GM12878 (cell line): Measurements from ENCODE around the gene HDAC9. TPM values are rescaled to one million over a fixed set of nuclear protein-coding genes. Genes with fewer than 3 reads are reported as not detected.

Experiments
- ATAC-seq: fragments of 200-7000 bp; cut with Tn5 transposase; 3 replicates; pipeline ENCODE4 v1.9.1; 2020; ENCODE audit warnings: mild to moderate bottlenecking, moderate library complexity
- BruUV-seq: library from RNA; stranded (reverse); fragments of 400-500 nt; replicated peaks from 2 replicates; lab custom pipeline; 2021; lab: Mats Ljungman, UMichigan
- CTCF ChIA-PET: fragments of 300-600 bp; sonication (Branson Sonifier 250); formaldehyde crosslinking; extraction: SDS; loops from one replicate; lab custom pipeline; 2021; ENCODE audit warnings: inconsistent platforms; lab: Yijun Ruan, JAX
- POLR2A ChIA-PET: fragments of 350-600 bp; formaldehyde crosslinking; extraction: SDS; loops from one replicate; lab custom pipeline; 2021; ENCODE audit warnings: inconsistent platforms; lab: Charles Lee
- RAD21 ChIA-PET: fragments of 300-600 bp; sonication (Branson Sonifier 250); formaldehyde crosslinking; loops from one replicate; lab custom pipeline; 2023; ENCODE audit warnings: antibody characterized with exemption; ENCODE audit not compliant: unreplicated experiment; lab: Charles Lee
- SMC1A ChIA-PET: fragments of 300-600 bp; sonication (Branson Sonifier 250); formaldehyde crosslinking; loops from one replicate; lab custom pipeline; 2023; ENCODE audit not compliant: unreplicated experiment, uncharacterized antibody; lab: Charles Lee
- DNase-seq: peaks from one replicate; pipeline ENCODE4 v3.0.0-alpha.2; 2011; ENCODE audit warnings: low read depth, low spot score
- FAIRE-seq: peaks from 3 replicates; lab custom pipeline; 2011; peaks lifted over from hg19 to GRCh38; lab: Jason Lieb, UNC
- H2AFZ ChIP-seq: 2 replicates; pipeline ENCODE4 v1.6.0; 2011; ENCODE audit warnings: low read depth, low read length, control low read depth; ENCODE audit not compliant: control insufficient read depth
- H3K27ac ChIP-seq: 2 replicates; pipeline ENCODE4 v1.5.1; 2011; ENCODE audit warnings: control low read depth; ENCODE audit not compliant: control insufficient read depth, insufficient read depth
- H3K27me3 ChIP-seq, 2 experiments: replicated peaks in 1 of 2; 2 replicates each; pipeline versions ENCODE4 v1.6.0 to v1.6.1; 2011; ENCODE audit warnings: low read length in 1 of 2; ENCODE audit not compliant: control insufficient read depth in 2 of 2, insufficient read depth in 2 of 2
- H3K36me3 ChIP-seq, 2 experiments: 2 replicates each; pipeline ENCODE4 v1.5.1; 2011; ENCODE audit warnings: low read length in 1 of 2; ENCODE audit not compliant: control insufficient read depth in 2 of 2, insufficient read depth in 2 of 2
- H3K4me1 ChIP-seq: 2 replicates; pipeline ENCODE4 v1.6.1; 2011; ENCODE audit warnings: mild to moderate bottlenecking, low read length, moderate library complexity, mixed read lengths; ENCODE audit not compliant: control insufficient read depth, insufficient read depth
- H3K4me2 ChIP-seq: 2 replicates; pipeline ENCODE4 v1.6.0; 2011; ENCODE audit warnings: control low read depth; ENCODE audit not compliant: control insufficient read depth, insufficient read depth
- H3K4me3 ChIP-seq: fragments of 200-600 bp; sonication (generic); 2 replicates; pipeline ENCODE4 v1.5.1; 2016
- H3K79me2 ChIP-seq: 2 replicates; pipeline ENCODE4 v1.6.0; 2011; ENCODE audit warnings: low read length; ENCODE audit not compliant: control insufficient read depth, insufficient read depth
- H3K9ac ChIP-seq: 2 replicates; pipeline ENCODE4 v1.8.0; 2011; ENCODE audit warnings: low read length, control low read depth, mixed read lengths; ENCODE audit not compliant: control insufficient read depth, insufficient read depth
- H3K9me3 ChIP-seq: replicated peaks from 3 replicates; pipeline ENCODE4 v1.5.1; 2011; ENCODE audit warnings: mild to moderate bottlenecking, low read length; ENCODE audit not compliant: control insufficient read depth, insufficient read depth
- H4K20me1 ChIP-seq: 2 replicates; pipeline ENCODE4 v1.6.0; 2011; ENCODE audit not compliant: control insufficient read depth, insufficient read depth
- BACH1 ChIP-seq: fragments of 450-650 bp; IDR thresholded peaks from 2 replicates; pipeline ENCODE4 v1.6.1; 2017; ENCODE audit warnings: mild to moderate bottlenecking, borderline replicate concordance
- EGR1 ChIP-seq, 2 experiments: IDR thresholded peaks; 1 replicate in 1 of 2; 2 replicates in 1 of 2; pipeline ENCODE4 v1.6.1; 2011 to 2012; ENCODE audit warnings: low read depth in 2 of 2, low read length in 2 of 2, borderline replicate concordance in 1 of 2, mild to moderate bottlenecking in 1 of 2, moderate library complexity in 1 of 2
- WGBS: methylation state at CpG from one replicate; pipeline ENCODE4 v1.1.6; 2016; ENCODE audit warnings: low lambda C conversion rate; ENCODE audit not compliant: insufficient replicate concordance, insufficient coverage; ENCODE audit errors: missing lambda C conversion rate; 5-methylcytosine and 5-hydroxymethylcytosine counted together
- in situ Hi-C: fragments of 300-500 bp; cut with MboI; formaldehyde crosslinking; loops from 9 replicates; pipeline ENCODE4 v1.14.3; 2018; ENCODE audit warnings: mixed read lengths
- intact Hi-C: fragments of 100-400 bp; cut with micrococcal nuclease; formaldehyde crosslinking; loops from one replicate; pipeline ENCODE4 v1.14.2; 2022; ENCODE audit not compliant: unreplicated experiment
- polyA plus RNA-seq, 11 experiments: library from polyadenylated mRNA; depleted of rRNA in 4 of 11; unstranded in 6 of 11; stranded (reverse) in 5 of 11; fragments of >200 nt; fragmentation: Nextera tagmentation in 4 of 11; fragmentation: Illumina TruSeq in 1 of 11; extraction: Ambion mirVana in 4 of 11; extraction: Trizol in 1 of 11; gene quantifications; 1 replicate in 1 of 11; 2 replicates in 10 of 11; pipeline versions ENCODE4 v1.2.1 to v1.2.3, GENCODE V29; 2011 to 2016; ENCODE audit warnings: inconsistent platforms in 2 of 11, missing spikeins in 2 of 11, low read depth in 1 of 11
- total RNA-seq, 4 experiments: library from RNA; depleted of rRNA in 3 of 4; stranded (reverse); fragments of >200 nt in 3 of 4; fragmentation: Illumina TruSeq in 1 of 4; extraction: Trizol in 1 of 4; gene quantifications; 2 replicates each; pipeline versions ENCODE4 v1.2.1 to v1.2.3, GENCODE V29; 2013 to 2021

HDAC9 gene
- total and polyA plus RNA-seq, 10 of the 15 experiments (the other 5 are each of a cell fraction or from before 2014, with no cell fraction given): 0.73 to 12.8 (median 0.92) TPM

DNA sequence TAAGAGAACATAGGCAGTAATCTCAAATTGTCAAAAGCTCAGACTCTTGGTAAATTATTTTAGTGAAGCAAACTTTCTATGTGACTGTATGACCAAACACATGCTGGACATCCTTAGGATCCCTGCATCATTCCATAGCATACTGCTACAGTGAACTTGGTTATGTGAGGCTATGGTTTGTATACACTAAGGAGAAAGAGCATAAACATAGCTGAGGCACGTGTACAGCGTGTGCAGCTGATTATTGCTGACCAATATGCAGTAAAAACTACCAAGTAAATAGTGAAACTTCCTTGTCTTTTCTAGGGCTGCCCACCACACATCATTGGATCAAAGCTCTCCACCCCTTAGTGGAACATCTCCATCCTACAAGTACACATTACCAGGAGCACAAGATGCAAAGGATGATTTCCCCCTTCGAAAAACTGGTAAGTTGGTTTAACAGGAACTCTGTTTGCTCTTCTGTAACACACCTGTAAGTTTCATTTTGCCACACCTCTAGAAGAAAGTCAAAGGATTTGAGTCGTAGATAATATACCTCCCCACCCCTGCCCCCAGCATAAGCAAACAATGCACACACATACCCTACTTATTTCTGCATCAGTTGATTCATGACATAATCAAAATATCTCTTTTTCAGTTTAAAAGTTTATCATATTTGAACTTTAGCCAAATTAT is 98.2 kb downstream of the HDAC9 start:
- no peaks in the 10 kb centered on the region; a peak in 1 of 4 replicates for H3K36me3 ChIP-seq
- H3K27me3 ChIP-seq: no peaks in the 10 kb centered on the region
- DNase-seq (no peak), ATAC-seq (no peak), FAIRE-seq (no peak)
- RAD21 ChIA-PET: no interaction called here
- in situ Hi-C loops: no loop called here
- no peaks in the 10 kb centered on the region for H3K9me3 ChIP-seq
- WGBS: 28% methylated on average over 4 of the region's 4 CpGs
- H3K4me1 ChIP-seq: no peaks in the 10 kb centered on the region
- BruUV-seq: no TSS peak
- intact Hi-C loops: loop anchor here (10.0 kb wide), 2 partner anchors 461 to 1071 kb away; no protein-coding TSS in a partner anchor
- H4K20me1 ChIP-seq: no peaks in the 10 kb centered on the region
- POLR2A ChIA-PET: no interaction called here
- CTCF ChIA-PET: interaction anchor here (1.9 kb wide), 1 partner anchor 15 kb away, joined by 6 read pairs; no protein-coding TSS in a partner anchor
- H3K4me3 ChIP-seq: no peak overlapping the region
- H3K79me2 ChIP-seq: no peaks in the 10 kb centered on the region
- TF ChIP-seq BACH1: no peak
- no peak overlapping the region for H2AFZ ChIP-seq
- no peak overlapping the region for H3K9ac ChIP-seq
- H3K4me2 ChIP-seq: no peak overlapping the region
- SMC1A ChIA-PET: interaction anchor here (0.6 kb wide), 1 partner anchor 900 kb away, joined by 3 read pairs; no protein-coding TSS in a partner anchor
- no peak overlapping the region for H3K27ac ChIP-seq

DNA sequence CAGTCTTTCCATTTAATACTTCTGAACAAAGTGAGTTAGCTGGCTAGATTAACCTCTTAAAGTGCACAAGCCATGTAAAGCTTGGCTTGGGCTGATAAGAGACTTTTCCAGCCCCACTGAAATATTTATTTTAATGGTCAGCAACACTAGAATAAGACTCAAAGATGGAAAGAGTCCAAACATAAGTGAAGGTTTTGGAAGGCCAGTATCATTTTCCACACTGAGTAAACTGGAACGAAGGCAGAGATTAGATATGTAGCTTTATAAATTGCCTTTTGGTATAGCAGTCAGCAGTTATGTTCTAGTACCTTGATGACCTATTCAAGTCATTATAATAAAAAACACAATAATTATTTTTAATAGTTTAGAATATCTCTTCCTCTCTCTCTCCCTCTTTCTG is 102.2 kb downstream of the HDAC9 start:
- Histone ChIP-seq H3K79me2 (no peaks in the 10 kb centered on the region), H4K20me1 (no peaks in the 10 kb centered on the region), H3K27me3 (no peaks in the 10 kb centered on the region), H3K4me3 (no peak overlapping the region), H3K4me1 (no peaks in the 10 kb centered on the region), H2AFZ (no peak overlapping the region), H3K27ac (no peak overlapping the region), H3K9ac (no peak overlapping the region), H3K4me2 (no peak overlapping the region), H3K9me3 (no peaks in the 10 kb centered on the region), H3K36me3 (no peaks in the 10 kb centered on the region; a peak in 1 of 4 replicates)
- intact Hi-C loops (loop anchor here (10.0 kb wide), 2 partner anchors 457 to 1067 kb away; no protein-coding TSS in a partner anchor), in situ Hi-C loops (no loop called here)
- CTCF ChIA-PET: no interaction called here
- TF ChIP-seq EGR1 (IDR thresholded peaks at IDR 0.05; ENCODE audit: borderline replicate concordance in 1 of 2, low read depth in 2 of 2, low read length in 2 of 2): no peak
- no TSS peak for BruUV-seq
- POLR2A ChIA-PET: no interaction called here
- DNase-seq: no peak
- no peak for FAIRE-seq
- RAD21 ChIA-PET: no interaction called here
- SMC1A ChIA-PET: interaction anchor here (0.9 kb wide), 1 partner anchor 11 kb away, joined by 4 read pairs; no protein-coding TSS in a partner anchor
- ATAC-seq: no peak
- 71% methylated on average over 1 of the region's 1 CpG for WGBS
